HG03457 (cell line): ENCODE measurements around the gene RUNX3.

Source experiments
- ATAC-seq: cut with Tn5 transposase; IDR thresholded peaks from one replicate; pipeline ENCODE4 v1.9.1; 2021; ENCODE audit warnings: moderate number of reproducible peaks; ENCODE audit not compliant: unreplicated experiment

Gene RUNX3

GRCh38 chr1:24867084-24867870 lies 62.8 kb downstream of the RUNX3 start:
- no peak for ATAC-seq

DNA sequence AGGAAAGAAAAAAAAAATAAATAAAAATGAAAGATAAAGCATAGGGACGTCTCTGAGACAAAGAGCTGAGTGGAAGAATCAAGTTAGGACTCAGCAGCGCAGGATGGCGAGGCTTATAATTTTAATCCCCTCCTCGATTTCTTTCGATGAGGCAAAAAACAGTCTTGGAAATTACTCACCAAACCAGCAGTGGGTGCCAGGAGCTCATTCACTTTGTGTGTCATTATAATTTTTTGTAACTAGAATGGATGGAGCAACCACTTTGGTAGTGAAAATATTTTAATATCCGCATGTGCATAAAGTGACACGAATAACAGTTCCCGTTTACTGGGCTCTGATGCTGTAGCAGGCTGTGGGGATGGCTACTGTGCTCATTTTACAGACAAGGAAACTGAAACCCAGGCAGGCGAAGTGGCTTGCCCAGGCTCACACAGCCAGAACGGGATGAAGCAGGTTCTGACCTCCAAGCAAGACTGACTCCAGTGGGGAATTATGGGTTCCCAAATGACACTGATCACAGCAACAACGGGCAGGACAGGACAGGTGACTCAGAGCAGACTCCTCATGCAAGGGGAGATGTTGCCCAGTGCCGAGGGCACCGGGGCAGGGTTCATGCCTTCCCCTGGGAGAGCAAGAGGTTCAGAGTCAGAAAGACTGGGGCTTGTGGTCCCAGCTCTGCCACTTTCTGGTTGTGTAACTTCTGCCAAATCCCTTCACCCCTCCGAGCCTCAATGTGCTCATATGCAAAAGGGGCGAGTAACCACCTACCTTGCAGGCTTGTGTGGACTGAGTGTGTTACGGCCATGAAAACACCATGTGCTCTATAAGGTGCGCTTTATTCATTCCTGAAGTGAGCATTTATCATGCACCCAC lies 63.6 kb downstream of the RUNX3 start:
- ATAC-seq: no peak

DNA sequence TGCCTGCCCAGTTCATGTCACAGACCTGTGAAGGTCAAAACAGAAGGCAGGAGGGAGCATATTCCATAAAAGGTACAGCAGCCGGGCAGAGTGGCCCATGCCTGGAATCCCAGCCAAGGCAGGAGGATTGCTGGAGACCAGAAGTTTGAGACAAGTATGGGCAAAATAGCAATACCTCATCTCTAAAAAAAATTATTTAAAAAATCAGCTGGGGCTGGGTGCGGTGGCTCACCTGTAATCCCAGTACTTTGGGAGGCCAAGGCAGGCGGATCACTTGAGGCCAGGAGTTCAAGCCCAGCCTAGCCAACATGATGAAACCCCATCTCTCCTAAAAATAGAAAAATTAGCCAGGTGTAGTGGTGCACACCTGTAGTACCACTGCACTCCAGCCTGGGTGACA lies 64.5 kb downstream of the RUNX3 start:
- no peak for ATAC-seq

GRCh38 chr1:24865168-24865567 lies 64.9 kb downstream of the RUNX3 start:
- no peak for ATAC-seq

DNA sequence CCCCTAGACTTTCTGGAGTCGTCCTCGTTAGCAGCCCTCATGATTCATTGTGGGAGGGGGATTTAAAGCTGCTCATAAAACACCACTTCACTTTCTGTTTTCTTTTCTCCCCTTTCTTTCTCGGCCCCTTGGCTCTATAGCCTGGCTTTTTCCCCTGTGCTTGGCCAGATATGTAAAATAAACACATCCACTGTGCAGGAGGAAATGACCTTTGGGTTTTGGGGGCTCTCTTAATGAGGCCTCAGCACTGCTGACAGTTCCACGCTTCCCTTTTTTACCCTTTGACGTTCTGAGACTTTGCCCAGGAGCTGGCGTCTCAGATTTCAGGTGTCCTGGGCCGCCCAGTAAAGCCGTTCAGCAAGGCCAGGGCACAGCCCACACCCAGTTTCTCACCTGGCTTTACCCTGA lies 65.7 kb downstream of the RUNX3 start:
- no peak for ATAC-seq

DNA sequence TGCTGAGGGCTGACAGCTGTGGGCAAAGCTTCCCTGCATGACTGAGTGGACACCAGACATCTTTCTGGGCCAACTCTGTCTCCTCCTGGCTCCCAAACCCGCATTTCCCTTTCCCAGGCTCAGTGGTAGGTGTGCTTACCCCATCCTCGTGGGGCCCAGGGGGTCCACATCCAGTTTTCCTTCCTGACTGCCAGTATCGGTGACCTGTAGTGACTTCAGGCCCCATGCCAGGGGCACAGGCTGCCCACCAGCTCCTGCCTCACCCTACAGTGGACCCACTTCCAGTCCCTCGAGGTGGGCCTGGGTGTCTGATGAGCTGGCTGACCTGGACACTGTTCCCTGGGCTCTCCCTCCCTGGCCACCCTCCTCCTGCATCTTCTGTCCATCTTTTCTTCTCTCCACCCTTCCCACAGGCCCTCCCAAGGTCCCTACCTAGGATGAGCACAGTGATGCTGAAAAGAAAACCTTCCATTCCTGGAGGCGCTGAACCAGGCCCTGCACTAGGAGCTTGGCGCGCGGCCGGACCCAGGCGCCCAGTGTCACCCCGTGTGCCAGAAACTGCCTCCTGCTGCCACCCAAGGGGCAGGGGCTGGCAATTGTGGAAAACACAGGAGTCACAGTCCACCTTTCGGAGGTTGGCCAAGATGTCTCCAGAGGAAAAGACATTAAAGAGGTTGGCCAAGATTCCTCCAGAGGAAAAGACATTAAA lies 67.1 kb downstream of the RUNX3 start:
- no peak for ATAC-seq

- no peak for ATAC-seq
These were observed 68.0 kb downstream of the RUNX3 start for GRCh38 chr1:24861821-24862727.

DNA sequence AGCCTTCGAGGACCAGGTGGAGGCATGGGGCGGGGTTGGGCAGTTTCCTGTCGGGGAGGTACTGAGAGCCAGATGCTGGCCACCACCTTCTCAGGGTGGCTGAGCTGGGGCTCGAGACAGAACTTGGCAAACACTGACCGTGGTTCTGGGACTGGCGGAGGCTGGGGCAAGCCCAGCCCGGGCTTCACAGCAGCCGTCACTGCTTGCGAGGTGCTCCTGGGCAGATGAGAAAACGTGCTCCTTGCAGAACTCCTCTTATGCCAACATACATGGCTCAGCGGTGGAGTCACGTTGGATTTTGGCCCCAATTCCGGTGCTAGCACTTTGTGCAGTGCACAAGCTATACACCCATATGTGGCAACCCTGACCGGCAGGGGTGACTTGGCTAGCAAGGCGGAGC lies 69.2 kb downstream of the RUNX3 start:
- no peak for ATAC-seq

GRCh38 chr1:24859063-24860010 lies 70.7 kb downstream of the RUNX3 start:
- no peak for ATAC-seq

DNA sequence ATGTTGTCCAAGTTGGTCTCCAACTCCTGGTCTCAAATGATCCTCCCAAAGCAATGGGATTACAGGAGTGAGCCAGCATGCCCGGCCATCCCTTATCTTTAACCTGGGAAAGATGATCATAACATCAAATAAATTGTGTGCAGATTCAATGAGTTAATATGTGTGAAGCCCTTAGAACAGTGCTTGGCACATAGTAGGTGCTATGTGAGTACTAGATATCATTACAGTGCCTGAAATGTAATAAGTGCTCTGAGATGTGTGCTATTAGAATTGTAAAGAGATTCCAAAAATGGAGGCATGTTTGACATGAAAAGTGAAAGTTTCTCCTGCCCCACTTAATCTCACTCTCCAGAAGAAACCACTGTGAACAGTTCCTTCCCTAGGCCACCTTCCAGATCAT lies 71.8 kb downstream of the RUNX3 start:
- no peak for ATAC-seq

- no peak for ATAC-seq
These were observed 72.5 kb downstream of the RUNX3 start for GRCh38 chr1:24857507-24858133.

GRCh38 chr1:24856787-24857506 lies 73.1 kb downstream of the RUNX3 start:
- no peak for ATAC-seq

DNA sequence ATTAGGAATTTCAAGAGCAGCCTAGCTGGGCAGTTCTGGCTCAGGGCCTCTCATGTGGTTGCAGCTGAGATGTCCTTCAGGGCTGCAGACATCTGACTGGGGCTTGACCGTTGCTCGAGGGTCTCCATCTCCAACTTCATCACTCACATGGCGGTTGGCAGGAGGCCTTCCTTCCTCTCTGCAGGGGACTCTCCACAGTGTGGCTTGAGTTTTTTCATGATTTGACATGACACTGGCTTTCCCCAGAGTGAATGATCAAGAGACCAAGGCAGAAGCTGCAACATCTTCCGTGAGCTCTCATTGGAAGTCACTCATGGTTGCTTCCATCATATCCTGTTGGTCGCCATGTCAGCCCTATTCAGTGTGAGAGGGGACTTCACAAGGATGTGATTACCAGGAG lies 74.6 kb downstream of the RUNX3 start:
- no peak for ATAC-seq

GRCh38 chr1:24853649-24854048 lies 76.4 kb downstream of the RUNX3 start:
- ATAC-seq: no peak

DNA sequence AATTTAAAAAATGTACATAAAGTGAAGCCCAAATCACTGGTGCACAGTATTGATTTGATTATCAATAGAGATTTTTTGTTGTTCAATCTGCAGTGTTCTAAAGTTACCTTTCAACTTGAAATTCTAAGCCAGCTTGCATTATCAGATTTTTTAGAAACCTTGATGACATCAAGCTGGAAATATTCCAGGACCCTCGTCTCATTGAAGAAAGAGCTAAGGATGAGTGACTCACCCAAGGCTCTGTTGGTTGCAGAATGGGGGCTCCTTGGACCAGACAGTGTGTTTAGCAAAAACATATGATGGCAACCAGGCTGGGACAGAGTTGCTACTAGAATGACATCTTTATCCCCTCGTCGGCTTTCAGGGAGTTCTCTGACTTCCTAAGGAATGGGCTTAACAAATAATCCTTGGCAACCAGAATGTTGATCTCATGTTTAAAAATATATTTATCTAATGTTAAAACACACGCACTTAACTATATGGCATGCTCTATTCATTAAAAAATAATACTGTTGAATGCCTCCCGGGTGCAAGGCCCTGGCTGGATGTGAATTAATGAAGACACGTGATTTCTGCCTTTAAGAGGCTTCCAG lies 79.7 kb downstream of the RUNX3 start:
- no peak for ATAC-seq

GRCh38 chr1:24849672-24850295 lies 80.3 kb downstream of the RUNX3 start:
- no peak for ATAC-seq
